ENCODE measurements around the gene NOL8.

The NOL8 gene

DNA sequence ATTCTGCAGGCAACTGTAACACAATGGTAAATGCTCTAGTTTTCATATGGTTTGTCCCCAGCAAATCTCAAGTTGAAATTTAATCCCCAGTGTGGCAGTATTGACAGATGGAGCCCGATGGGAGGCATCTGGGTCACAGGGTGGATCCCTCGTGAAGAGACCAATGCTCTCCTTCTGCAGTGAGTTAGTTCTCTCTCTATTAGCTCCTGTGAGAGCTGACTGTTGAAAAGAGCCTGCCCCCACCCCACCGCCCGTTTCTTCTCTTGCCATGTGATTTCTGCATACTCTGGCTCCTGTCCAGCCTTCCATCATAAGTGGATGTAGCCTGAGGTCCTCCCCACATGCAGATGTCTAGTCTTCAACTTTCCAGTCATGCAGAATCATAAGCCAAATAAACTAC is 58.7 kb downstream of the NOL8 start:
- DNase-seq (ENCODE audit: low spot score): no peak

DNA sequence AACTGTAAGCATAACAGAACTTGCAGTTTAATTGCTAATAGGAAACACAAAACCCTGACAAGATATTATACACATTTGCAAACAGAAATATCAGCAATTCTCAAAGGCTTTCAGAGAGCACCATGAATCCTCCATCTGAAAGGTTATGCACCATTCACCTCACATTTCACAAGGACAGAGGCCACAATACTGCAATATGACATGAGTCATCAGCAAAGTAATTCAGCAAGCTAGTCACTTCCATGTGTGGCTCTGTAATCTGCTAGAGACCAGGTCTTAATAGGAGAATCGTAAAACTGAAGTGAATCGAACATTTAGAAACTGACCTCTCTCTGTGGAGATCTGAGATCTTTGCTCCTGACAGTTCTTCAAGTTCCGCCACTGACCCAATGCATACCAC is 60.0 kb downstream of the NOL8 start:
- DNase-seq (ENCODE audit: low spot score): peak; percentile 22

DNA sequence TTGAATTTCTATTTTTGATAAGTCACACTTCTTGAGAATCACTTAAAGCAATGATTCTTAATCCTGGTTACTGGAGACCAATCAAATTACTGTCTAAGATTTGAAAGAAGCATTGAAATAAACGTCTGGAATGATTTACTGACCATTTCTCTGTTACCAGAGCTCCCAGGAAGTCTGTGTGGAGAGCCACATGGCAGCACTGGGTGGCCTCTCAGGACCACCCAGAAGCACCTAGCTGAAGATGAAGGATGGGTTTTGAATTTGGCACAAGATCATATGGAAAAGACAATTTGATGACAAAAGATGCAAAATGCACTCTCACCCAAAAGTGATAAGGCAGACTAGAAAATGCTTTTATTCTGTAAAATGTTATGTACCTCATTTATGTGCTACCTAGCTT is 62.0 kb downstream of the NOL8 start:
- no peak for DNase-seq (ENCODE audit: low spot score)

DNA sequence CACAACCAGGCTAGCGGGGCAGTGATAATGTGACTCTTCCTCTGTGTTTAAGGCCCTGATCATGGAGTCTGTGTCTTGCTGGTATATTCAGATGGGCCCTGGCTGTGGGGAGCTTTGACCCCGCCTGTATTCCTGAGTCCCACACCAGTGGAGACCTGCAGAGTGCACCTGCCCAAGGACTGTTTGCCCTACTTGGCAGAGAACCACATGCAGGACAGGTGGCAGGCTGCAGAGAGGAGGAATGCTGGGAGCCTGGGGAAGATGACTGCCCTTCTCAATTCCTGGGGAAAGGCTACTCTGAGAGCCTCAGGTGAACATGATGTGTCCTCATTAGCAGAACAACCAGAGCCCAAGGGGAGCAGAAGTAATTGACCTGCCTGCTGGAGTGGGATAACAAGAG is 67.8 kb downstream of the NOL8 start:
- no peak for DNase-seq (ENCODE audit: low spot score)

DNA sequence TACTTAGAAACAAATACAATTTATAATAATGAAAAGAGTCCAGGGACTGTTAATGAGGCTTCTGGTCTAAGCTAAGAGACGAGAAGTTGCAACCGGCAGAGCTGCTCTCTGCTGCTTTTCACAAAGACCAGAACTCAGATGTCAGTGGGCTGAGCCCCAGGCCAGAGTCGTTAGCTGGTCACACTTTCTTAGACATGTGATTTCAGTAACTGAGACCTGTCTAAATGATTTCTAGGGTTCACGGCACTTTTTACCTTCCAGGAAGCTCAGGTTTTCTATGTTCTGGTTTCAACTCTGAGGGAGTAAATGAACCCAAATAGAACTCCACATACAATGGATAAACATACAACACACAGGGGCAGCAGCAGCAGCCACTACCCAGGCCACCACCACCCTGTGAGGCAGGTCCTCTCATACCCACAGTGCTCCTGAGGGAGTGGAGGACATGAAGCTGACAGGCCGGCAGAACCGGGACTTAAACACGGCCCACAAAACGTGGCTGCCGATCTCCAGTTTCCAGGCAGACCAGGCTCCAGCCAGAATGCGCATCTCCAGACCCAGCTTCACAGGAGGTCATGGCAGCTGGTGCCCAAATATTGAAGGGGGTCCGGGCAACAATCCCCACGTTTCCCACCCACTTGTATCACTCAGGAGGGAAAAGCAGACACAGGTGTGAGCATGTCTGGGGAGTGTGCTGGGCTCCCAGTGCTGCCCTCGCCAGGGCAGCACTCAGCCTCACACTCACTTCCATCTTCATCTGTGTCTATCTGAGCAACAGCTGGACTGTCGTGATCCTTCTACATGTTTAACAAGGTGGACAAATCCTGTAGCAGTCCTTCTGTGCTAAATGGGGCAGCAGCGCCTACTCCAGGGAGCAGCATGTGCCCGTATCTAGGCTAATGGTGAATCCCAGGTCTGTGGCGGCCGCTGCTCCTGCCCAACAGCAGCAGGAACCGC is 70.5 kb downstream of the NOL8 start:
- no peak for DNase-seq (ENCODE audit: low spot score)

DNA sequence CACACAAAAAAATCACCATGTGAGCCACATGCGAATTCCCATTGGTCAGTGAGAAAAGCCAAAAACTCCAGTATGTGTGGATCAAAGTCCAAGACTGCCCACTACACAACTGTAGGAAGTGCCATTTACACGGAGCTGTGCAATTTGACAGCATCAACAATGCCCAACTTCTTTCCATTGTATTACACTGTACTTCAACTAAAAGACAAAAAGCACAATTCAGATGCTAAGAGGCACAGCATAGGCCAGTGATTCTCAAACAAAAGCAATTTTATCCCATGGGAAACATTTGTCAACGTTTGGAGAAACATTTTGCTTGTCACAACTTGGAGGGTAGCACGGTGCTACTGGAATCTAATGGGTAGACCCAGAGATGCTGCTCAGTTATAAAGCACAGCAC is 71.5 kb downstream of the NOL8 start:
- DNase-seq (ENCODE audit: low spot score): no peak

DNA sequence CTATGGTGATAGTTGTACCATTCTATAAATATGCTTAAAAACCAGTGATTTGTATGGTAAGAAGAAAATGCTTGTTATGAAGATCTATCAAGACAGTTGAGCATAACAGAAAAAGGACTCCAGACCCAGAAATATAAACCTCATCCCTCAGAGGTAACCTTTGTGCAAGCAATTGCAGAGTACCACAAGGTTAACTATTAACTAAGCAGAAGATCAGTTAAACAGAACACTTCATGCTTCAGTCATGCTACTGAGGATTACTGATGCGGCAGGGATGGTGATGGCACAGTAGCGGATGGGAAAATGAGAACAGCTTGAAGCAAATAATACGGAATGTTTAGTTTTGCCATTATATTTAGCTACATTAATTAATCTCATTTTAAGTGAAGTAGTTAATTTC is 77.2 kb downstream of the NOL8 start:
- DNase-seq (ENCODE audit: low spot score): no peak
